Hepatocyte (in vitro differentiated cells): ENCODE data around the gene CCDC102A.

Experiments
- EZH2 ChIP-seq: fragments of 200-600 bp; sonication (generic); IDR thresholded peaks from 2 replicates; pipeline ENCODE4 v1.6.1; 2016; ENCODE audit warnings: antibody characterized with exemption, mild to moderate bottlenecking, borderline replicate concordance
- TF ChIP-seq, protein P1 (sequence below): fragments of 200-600 bp; sonication (generic); IDR thresholded peaks from 2 replicates; pipeline ENCODE4 v1.5.1; 2016; ENCODE audit warnings: antibody characterized with exemption, mild to moderate bottlenecking; ENCODE audit not compliant: poor library complexity

DNA sequence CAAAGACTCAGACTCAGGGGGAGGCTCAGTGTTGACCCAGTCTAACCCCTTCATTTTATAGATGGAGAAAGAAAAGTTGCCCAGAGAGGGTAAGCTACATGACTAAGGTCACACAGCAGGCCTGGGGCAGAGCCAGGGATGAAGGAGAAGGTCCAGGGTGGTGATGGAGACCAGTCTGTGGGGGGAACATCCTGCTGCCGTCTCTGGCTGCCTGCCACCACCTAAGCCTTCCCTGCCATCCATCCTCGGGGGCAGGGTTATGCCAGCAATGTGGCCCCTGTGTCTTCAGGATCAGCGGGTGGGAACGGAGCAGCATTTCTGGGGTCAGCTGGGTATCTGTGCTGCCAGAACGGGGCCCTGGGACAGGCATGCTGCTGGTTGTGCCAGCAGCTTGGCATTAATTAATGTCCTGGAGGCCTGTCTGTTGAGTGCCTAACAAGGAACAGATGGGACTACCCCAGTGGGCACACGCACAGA is 55.6 kb downstream of the CCDC102A start:
- TF ChIP-seq, protein P1, sequence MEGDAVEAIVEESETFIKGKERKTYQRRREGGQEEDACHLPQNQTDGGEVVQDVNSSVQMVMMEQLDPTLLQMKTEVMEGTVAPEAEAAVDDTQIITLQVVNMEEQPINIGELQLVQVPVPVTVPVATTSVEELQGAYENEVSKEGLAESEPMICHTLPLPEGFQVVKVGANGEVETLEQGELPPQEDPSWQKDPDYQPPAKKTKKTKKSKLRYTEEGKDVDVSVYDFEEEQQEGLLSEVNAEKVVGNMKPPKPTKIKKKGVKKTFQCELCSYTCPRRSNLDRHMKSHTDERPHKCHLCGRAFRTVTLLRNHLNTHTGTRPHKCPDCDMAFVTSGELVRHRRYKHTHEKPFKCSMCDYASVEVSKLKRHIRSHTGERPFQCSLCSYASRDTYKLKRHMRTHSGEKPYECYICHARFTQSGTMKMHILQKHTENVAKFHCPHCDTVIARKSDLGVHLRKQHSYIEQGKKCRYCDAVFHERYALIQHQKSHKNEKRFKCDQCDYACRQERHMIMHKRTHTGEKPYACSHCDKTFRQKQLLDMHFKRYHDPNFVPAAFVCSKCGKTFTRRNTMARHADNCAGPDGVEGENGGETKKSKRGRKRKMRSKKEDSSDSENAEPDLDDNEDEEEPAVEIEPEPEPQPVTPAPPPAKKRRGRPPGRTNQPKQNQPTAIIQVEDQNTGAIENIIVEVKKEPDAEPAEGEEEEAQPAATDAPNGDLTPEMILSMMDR: no peak
- no peak for TF ChIP-seq EZH2
